ENCODE measurements around the gene NR6A1. TPM values are rescaled to one million over a fixed set of nuclear protein-coding genes. Genes with fewer than 3 reads are reported as not detected.

NR6A1 gene
- total RNA-seq, 4 donors from 2014 or later = 1.8 to 2.8 (median 2.0) TPM

GRCh38 chr9:124530246-124530645, 240.9 kb downstream of the NR6A1 start:
- WGBS = 78% methylated on average over 4 of the region's 4 CpGs
- intact Hi-C loops (cut with DNase I) = no loop called here
- no peak overlapping the region for H3K4me3 ChIP-seq

GRCh38 chr9:124527781-124528180, 243.3 kb downstream of the NR6A1 start:
- Histone ChIP-seq H3K9me3 (no peaks in the 10 kb centered on the region), H3K27me3 (no peaks in the 10 kb centered on the region), H3K36me3 (peaks cover 0 to 12% (median 0%) of the 10 kb centered on the region in 4 donors), H3K4me1 (no peaks in the 10 kb centered on the region), H3K27ac (replicated peaks in 1 of 4) (no peak overlapping the region), H3K4me3 (no peak overlapping the region)
- TF ChIP-seq EP300 (IDR thresholded peaks at IDR 0.05) (no peak), POLR2AphosphoS5 (IDR thresholded peaks at IDR 0.05) (no peak), POLR2A (IDR thresholded peaks at IDR 0.05; ENCODE audit: low read depth) (no peak), CTCF (IDR thresholded peaks at IDR 0.05) (no peak)
- no peak for DNase-seq (ENCODE audit: extremely low spot score)
- intact Hi-C loops (cut with DNase I) = no loop called here
- WGBS = 89% methylated on average over 3 of the region's 3 CpGs

More at GRCh38 chr9:124530246-124530645, 240.9 kb downstream of the NR6A1 start:
- H3K36me3 ChIP-seq = peaks cover 0 to 19% (median 3%) of the 10 kb centered on the region in 4 donors
- TF ChIP-seq EP300 (IDR thresholded peaks at IDR 0.05) (no peak), CTCF (IDR thresholded peaks at IDR 0.05) (no peak), POLR2AphosphoS5 (IDR thresholded peaks at IDR 0.05) (no peak), POLR2A (IDR thresholded peaks at IDR 0.05; ENCODE audit: low read depth) (no peak)
- H3K27me3 ChIP-seq = no peaks in the 10 kb centered on the region
- H3K9me3 ChIP-seq = no peaks in the 10 kb centered on the region
- H3K27ac ChIP-seq (replicated peaks in 1 of 4) = no peak overlapping the region
- no peaks in the 10 kb centered on the region for H3K4me1 ChIP-seq
- no peak for DNase-seq (ENCODE audit: extremely low spot score)

GRCh38 chr9:124526174-124526573, 244.9 kb downstream of the NR6A1 start:
- Histone ChIP-seq H3K27ac (replicated peaks in 1 of 4) (no peak overlapping the region), H3K36me3 (peaks cover 0 to 12% (median 0%) of the 10 kb centered on the region in 4 donors), H3K27me3 (no peaks in the 10 kb centered on the region), H3K4me1 (no peaks in the 10 kb centered on the region), H3K4me3 (no peak overlapping the region), H3K9me3 (no peaks in the 10 kb centered on the region)
- DNase-seq (ENCODE audit: extremely low spot score) = no peak
- intact Hi-C loops (cut with DNase I) = no loop called here
- TF ChIP-seq CTCF (IDR thresholded peaks at IDR 0.05) = no peak
- no peak for TF ChIP-seq POLR2A (IDR thresholded peaks at IDR 0.05; ENCODE audit: low read depth)
- no peak for TF ChIP-seq EP300 (IDR thresholded peaks at IDR 0.05)
- no peak for TF ChIP-seq POLR2AphosphoS5 (IDR thresholded peaks at IDR 0.05)
- 100% methylated on average over 2 of the region's 2 CpGs for WGBS

- Histone ChIP-seq H3K27me3 (no peaks in the 10 kb centered on the region), H3K4me3 (no peak overlapping the region), H3K27ac (replicated peaks in 1 of 4) (no peak overlapping the region), H3K4me1 (no peaks in the 10 kb centered on the region), H3K9me3 (no peaks in the 10 kb centered on the region), H3K36me3 (peaks cover 0 to 12% (median 0%) of the 10 kb centered on the region in 4 donors)
- no peak for DNase-seq (ENCODE audit: extremely low spot score)
- no peak for TF ChIP-seq POLR2A (IDR thresholded peaks at IDR 0.05; ENCODE audit: low read depth)
- TF ChIP-seq POLR2AphosphoS5 (IDR thresholded peaks at IDR 0.05) = no peak
- intact Hi-C loops (cut with DNase I) = no loop called here
- 88% methylated on average over 7 of the region's 7 CpGs for WGBS
These were observed 248.7 kb downstream of the NR6A1 start for GRCh38 chr9:124522121-124523098.

GRCh38 chr9:124521142-124521541, 250.0 kb downstream of the NR6A1 start:
- Histone ChIP-seq H3K4me1 (no peaks in the 10 kb centered on the region), H3K9me3 (no peaks in the 10 kb centered on the region), H3K27me3 (no peaks in the 10 kb centered on the region), H3K27ac (replicated peaks in 1 of 4) (no peak overlapping the region), H3K36me3 (peaks cover 0 to 4% (median 0%) of the 10 kb centered on the region in 4 donors), H3K4me3 (no peak overlapping the region)
- intact Hi-C loops (cut with DNase I) = no loop called here
- WGBS = 98% methylated on average over 3 of the region's 3 CpGs
- no peak for DNase-seq (ENCODE audit: extremely low spot score)
- no peak for TF ChIP-seq CTCF (IDR thresholded peaks at IDR 0.05)
- no peak for TF ChIP-seq POLR2AphosphoS5 (IDR thresholded peaks at IDR 0.05)
- TF ChIP-seq EP300 (IDR thresholded peaks at IDR 0.05) = no peak
- no peak for TF ChIP-seq POLR2A (IDR thresholded peaks at IDR 0.05; ENCODE audit: low read depth)

Measured in esophagus muscularis mucosa (tissue), 4 donors.